ENCODE data around the gene DAGLA.

DAGLA gene

GRCh38 chr11:61731211-61731951 lies 51.2 kb downstream of the DAGLA start:
- no peak for DNase-seq

DNA sequence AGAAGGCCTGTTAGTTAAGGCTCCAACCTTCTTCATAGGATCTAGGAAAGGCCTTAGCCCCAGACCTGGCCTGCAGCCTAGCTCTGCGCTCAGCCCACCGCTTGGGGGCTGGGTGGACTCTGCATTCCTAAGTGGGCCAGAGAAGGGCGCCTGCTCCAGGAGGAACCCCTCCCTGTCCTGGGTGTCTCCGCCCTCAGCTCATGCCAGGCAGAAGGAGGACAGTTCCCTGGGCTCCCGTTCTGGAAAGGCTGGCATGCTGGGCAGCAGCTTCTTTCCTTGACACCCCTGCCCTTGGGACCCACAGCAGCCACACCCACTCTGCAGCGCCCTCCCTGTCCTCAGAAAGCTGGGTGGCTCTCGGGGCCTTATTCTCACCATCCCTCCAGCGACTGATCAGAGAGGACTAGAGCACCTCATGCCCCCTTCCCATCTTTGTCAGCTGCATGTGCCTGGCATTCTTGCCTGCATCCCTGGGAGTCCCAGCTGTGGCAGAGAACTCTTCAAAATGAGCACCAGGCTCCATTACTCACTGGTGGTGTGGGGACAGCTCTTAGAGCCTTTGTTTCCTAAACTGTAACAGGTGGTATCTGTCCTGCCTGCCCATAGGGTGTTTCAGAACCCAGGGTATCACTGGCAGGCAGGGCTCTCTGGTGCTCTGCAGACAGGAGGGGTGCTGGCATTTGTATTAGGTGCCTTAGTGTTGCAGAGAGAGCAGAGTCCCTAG lies 51.9 kb downstream of the DAGLA start:
- no peak for DNase-seq

GRCh38 chr11:61732705-61733104 lies 52.5 kb downstream of the DAGLA start:
- DNase-seq, result no peak

- peak; percentile 88 for DNase-seq
These were observed 53.2 kb downstream of the DAGLA start for GRCh38 chr11:61733120-61733978.

GRCh38 chr11:61734767-61735166 lies 54.6 kb downstream of the DAGLA start:
- no peak for DNase-seq

DNA sequence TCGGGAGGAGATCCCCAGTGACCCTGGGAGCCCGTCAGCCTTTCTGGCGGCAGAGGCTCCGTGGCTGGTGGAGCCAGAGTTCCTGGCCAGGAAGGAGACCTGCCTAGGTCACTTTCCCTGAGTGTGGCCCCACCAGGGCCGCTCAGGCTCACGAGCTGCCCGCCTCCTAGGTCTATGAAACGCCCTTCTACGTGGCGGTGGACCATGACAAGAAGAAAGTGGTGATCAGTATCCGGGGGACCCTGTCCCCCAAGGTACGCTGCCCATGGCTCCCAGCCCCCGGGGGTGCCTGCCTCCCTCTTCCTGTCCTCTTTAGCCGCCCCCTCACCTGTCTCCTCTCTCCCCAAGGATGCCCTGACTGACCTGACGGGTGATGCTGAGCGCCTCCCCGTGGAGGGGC lies 55.2 kb downstream of the DAGLA start:
- no peak for DNase-seq

GRCh38 chr11:61736310-61736709 lies 56.1 kb downstream of the DAGLA start:
- DNase-seq, result no peak

DNA sequence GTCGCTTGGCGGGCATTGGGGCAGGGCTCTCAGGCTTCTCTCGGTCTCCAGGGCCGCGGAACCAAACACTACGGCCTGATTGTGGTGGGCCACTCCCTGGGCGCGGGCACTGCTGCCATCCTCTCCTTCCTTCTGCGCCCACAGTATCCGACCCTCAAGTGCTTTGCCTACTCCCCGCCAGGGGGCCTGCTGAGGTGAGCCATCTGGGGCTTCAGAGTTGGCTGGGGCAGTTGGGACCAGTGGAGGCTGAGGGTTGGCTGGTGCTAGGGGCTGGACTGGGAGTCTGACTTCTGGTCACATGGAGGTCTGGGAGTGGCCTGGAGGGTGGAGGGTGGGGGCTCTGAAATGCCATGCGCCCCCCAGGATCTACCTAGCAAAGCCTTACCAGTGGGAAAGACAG lies 56.9 kb downstream of the DAGLA start:
- no peak for DNase-seq

DNA sequence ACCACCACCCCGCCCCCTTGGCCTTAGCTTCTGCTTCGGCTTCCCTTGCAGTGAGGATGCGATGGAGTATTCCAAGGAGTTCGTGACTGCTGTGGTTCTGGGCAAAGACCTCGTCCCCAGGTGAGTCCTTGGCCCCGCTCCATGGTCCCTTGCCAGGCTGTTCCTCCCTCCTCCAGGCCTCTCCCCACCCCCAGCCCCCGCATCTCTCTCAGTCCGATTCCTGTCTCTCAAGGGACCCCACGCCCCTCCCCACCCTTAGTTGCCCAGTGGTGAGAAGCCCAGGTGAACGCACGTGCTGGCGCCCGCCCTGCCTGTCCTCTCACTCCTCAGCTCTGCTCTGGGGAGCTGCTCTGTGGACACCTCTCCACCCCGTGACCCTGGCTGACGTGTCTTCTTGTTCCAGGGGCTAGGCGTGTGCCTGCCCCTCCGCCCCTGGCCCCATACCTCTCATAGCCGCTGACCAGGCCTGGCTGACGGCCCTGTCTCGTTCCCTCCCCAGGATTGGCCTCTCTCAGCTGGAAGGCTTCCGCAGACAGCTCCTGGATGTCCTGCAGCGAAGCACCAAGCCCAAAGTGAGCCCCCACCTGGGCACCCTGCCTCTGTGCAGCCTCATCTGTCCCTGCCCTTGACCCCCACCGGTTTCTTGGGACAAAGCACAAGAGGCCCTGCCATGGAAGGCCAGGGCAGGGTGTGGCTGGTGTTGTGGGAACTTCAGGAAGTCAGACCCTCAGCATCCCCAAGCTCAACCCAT lies 57.6 kb downstream of the DAGLA start:
- no peak for DNase-seq

DNA sequence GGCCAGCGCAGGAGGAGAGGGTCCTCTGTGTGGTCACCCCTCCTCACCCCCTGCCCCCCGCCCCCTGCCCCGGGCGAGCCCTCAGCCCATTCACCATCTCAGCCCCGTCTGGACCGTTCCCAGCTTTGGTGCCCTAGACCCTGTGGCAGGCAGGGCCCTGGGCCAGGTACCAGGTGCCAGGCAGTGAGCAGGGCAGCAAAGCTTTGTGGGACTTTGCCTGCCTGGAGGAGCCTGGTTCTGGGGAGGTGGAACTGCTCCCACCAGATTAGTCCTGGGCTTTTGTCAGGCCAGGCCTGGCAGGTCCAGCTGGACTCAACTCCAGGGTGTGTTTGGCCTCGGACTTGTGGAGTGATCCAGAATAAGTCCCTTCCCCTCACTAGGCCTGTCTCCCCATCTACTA lies 58.6 kb downstream of the DAGLA start:
- DNase-seq, result no peak

DNA sequence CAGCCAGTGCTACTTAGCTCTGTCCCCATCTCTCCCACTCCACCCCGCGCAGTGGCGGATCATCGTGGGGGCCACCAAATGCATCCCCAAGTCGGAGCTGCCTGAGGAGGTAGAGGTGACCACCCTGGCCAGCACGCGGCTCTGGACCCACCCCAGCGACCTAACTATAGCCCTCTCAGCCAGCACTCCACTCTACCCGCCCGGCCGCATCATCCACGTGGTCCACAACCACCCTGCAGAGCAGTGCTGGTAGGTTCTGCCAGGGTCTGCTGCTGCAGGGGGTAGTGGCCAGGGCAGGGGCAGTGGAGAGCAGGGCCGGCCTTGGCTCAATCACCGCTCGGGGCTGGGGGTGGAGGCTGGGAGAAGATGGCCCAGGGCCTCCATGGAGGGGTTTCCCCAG lies 59.2 kb downstream of the DAGLA start:
- DNase-seq, result no peak

DNA sequence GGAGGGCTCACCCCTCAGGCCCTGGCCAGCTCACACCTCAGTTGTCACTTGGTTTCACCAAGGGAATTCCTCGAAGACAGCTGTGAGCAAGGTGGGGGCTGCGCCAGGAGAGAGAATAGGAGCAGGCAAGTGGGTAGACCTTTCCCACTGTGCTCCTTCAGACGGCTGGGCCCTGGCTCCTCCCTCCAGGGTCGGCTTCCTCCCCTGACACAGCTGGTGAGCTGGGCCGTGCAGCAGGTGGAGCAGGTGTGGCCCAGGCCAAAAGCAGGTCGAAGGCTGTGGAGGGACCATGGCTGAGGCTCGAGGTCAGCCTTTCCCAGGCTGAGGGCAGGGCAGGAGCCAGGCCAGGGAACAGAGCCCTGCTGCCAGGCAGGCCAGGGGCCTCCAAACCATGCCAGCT lies 59.8 kb downstream of the DAGLA start:
- no peak for DNase-seq

- DNase-seq, result no peak
These were observed 62.2 kb downstream of the DAGLA start for GRCh38 chr11:61742391-61742790.

- no peak for DNase-seq
These were observed 63.4 kb downstream of the DAGLA start for GRCh38 chr11:61743486-61744095.

DNA sequence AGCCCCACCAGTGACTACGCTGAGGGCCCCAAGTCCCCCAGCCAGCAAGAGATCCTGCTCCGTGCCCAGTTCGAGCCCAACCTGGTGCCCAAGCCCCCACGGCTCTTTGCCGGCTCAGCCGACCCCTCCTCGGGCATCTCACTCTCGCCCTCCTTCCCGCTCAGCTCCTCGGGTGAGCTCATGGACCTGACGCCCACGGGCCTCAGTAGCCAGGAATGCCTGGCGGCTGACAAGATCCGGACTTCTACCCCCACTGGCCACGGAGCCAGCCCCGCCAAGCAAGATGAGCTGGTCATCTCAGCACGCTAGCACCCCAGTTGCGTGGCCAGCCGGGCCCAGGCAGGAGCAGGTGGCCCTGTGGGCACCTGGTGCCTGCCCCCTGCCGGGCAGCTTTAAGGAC lies 64.0 kb downstream of the DAGLA start:
- DNase-seq, result no peak

DNA sequence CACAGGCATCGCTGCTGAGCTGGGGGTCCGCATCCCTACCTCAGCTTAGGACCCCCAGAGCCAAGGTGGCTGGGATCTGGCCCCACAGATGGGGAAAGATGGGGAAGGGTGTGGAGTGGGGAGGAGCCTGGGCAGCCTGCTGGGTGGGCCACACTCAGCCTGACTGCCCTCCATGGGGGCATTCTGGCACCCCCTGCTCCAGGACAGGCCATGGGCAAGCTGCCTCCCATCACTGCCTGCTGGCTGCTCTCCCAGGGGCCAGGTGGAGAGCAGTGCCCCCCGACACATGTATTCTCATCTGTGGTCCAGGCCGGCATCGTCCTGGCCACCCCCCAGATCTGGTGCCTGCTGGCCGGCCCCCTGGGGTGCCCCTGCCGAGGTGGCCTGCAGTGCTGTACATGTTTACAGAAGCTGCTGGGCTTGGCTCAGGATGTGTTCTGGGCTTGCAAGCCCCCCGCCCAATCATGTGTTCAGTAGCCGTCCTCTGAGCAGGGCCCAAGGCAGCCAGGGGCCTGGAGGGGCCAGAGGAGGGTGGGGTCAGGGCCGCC lies 64.5 kb downstream of the DAGLA start:
- no peak for DNase-seq

DNA sequence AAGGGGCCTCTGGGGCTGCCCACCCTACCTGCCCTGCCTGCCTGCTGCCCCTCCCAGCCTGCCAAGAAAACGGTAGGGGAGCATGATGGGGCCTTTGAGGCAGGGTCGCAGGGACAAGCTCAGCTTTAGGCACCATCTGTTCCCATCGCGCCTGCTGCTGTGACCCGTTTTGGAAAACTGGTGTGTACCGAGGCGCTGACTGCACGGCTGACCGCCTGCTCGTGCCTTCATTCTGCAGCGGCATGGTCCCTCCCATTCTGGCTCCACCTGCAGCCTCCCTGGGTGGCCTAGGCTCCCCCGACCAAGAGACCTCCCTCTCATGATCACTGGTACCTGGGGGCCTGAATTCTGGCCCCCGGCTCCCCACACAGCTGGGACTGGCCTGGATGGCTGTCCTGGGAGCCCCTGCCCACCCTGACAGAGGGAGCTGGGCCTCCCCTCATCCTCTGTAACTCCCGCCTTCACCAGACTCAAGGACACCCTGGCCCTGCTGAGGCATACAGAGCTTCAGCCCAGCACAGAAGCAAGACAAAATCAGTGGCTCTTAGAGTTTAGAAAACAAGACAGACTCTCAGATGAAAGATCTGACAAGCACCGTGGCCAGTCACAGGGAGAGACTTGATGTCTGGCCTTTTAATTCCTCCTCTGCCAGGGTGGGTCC lies 65.7 kb downstream of the DAGLA start:
- DNase-seq, result no peak

DNA sequence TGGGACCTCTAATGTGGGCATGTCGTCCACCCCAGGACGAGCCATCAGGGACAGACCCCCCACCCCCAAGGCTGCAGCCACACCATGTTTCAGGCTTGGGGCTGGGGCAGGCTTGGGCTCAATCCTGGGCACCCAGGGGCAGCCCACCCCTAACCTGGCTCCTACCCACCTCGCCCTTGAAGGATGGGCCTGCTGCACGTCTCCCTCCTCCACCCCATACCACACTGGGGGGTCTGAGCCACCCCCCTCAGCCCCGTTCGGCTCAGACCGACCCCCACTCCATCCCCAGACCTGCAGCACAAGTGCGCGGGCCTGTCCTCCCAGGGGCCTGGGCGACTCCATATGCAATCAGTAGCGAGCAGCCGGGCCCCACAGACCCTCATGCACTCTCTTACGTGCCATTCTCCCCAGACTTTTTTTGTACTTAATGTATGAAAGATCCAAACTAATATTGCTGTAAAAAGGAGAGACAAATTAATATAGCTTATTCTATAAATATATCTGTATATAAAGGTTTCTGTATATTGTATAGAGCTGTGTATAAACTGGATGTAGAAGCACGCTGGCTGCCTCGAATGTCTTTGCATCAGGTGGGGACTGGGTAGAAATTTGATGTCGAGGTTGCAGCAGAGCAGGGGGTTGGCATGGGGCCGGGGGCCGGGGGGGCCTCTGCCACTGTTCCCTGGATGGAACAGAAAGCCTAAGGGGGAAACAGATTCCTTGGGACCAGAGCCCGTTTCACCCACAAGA lies 66.4 kb downstream of the DAGLA start:
- DNase-seq, result no peak

DNA sequence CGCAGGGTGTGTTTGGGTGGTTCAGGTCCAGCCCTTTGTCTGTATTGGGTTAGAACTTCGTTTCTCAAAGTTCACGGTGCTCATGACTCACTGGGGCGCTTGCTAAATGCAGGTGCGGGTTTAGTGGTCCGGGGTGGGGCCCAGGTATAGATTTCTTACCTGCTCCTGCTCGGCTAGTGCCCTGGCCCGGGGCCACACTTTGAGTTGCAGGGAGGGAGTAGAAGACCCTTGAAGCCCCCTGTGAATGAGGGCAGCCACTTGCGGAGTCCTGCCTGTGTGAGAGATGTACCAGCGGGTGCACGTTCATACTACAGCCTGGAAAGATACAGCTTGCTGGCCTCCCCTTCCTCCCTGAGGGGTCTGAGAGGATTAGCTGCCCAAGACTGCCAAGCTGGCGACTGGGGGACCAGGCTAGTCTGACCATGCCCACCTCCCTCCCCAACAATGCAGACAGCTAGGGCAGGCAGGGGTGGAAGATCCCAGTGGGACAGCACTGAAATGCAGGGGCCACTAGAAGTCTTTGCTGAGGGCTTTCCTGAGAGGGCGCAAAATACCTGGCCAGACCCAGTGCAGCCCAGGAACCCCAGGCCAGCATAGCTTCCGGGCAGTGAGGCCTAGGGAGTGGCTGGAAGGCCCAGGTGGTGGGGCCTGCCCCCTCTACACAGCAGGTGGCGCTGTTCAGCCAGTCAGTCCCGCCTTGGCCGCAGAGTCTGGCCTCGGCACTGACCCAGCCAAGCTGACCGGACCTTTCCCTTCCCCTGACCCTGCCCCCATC lies 67.2 kb downstream of the DAGLA start:
- DNase-seq, result peak; percentile 34

DNA sequence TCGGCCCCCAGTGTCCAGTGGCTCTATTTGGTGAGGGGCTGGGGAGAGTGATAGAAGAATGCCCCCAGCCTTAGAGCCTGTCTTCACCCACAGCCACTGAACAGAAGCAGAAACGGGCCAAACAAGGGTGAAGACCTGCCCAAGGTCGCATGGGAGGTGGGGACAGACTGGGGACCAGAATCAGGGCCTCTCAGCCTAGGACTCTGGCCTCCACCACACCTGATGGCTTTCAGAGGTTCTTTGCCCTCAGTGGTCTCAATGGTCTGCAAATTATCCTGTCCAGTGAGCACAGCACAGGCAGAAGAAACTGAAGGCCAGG lies 67.7 kb downstream of the DAGLA start:
- DNase-seq, result no peak

Measured in NCI-H1092 (cell line).